Osteocyte (in vitro differentiated cells): ENCODE measurements around the gene XPC. TPM values are rescaled to one million over a fixed set of nuclear protein-coding genes. Genes with fewer than 3 reads are reported as not detected.

Experiments
- DNase-seq: peaks from one replicate; pipeline ENCODE4 v3.0.0; 2021; ENCODE audit warnings: mixed read lengths; ENCODE audit not compliant: unreplicated experiment; ENCODE audit errors: extremely low spot score
- H3K27ac Mint-ChIP-seq: one replicate; pipeline ENCODE4 v1.8.0; 2021; ENCODE audit warnings: mild to moderate bottlenecking, mixed read lengths; ENCODE audit not compliant: unreplicated experiment
- H3K27me3 Mint-ChIP-seq: one replicate; pipeline ENCODE4 v1.8.0; 2021; ENCODE audit warnings: mixed read lengths; ENCODE audit not compliant: unreplicated experiment
- H3K36me3 Mint-ChIP-seq: one replicate; pipeline ENCODE4 v1.8.0; 2021; ENCODE audit warnings: mixed read lengths; ENCODE audit not compliant: unreplicated experiment
- H3K4me1 Mint-ChIP-seq: one replicate; pipeline ENCODE4 v1.8.0; 2021; ENCODE audit warnings: mixed read lengths; ENCODE audit not compliant: unreplicated experiment
- H3K4me3 Mint-ChIP-seq: one replicate; pipeline ENCODE4 v1.8.0; 2021; ENCODE audit warnings: mild to moderate bottlenecking, moderate library complexity, mixed read lengths; ENCODE audit not compliant: unreplicated experiment
- H3K9me3 Mint-ChIP-seq: one replicate; pipeline ENCODE4 v1.8.0; 2021; ENCODE audit warnings: mixed read lengths; ENCODE audit not compliant: unreplicated experiment
- CTCF ChIP-seq: fragments of 200-600 bp; sonication (generic); IDR thresholded peaks from 2 replicates; pipeline ENCODE4 v1.5.0; 2021; ENCODE audit warnings: antibody characterized with exemption, mild to moderate bottlenecking, moderate library complexity
- total RNA-seq: library from RNA; stranded (reverse); gene quantifications from 2 replicates; pipeline ENCODE4 v1.2.1, GENCODE V29; 2021

XPC gene
- total RNA-seq, 1 donor from 2014 or later, result 39.4 TPM

- Mint-ChIP-seq H3K4me3 (no peak overlapping the region), H3K27me3 (no peaks in the 10 kb centered on the region), H3K27ac (peak overlapping the region; percentile 42), H3K4me1 (peaks cover 28% of the 10 kb centered on the region), H3K9me3 (no peaks in the 10 kb centered on the region), H3K36me3 (peaks cover 52% of the 10 kb centered on the region)
- no peak for TF ChIP-seq CTCF
- DNase-seq, result no peak
Observed at GRCh38 chr3:14170531-14171159, 7.8 kb downstream of the XPC start.

GRCh38 chr3:14169871-14170270, 8.5 kb downstream of the XPC start:
- H3K27ac Mint-ChIP-seq, result peak overlapping the region; percentile 42
- H3K27me3 Mint-ChIP-seq, result no peaks in the 10 kb centered on the region
- no peaks in the 10 kb centered on the region for H3K9me3 Mint-ChIP-seq
- H3K36me3 Mint-ChIP-seq, result peaks cover 59% of the 10 kb centered on the region
- no peak for TF ChIP-seq CTCF
- no peak for DNase-seq
- H3K4me1 Mint-ChIP-seq, result peaks cover 20% of the 10 kb centered on the region
- H3K4me3 Mint-ChIP-seq, result no peak overlapping the region

GRCh38 chr3:14169435-14169834, 9.0 kb downstream of the XPC start:
- Mint-ChIP-seq H3K9me3 (no peaks in the 10 kb centered on the region), H3K36me3 (peaks cover 64% of the 10 kb centered on the region), H3K4me3 (no peak overlapping the region), H3K27me3 (no peaks in the 10 kb centered on the region), H3K27ac (no peak overlapping the region), H3K4me1 (peaks cover 18% of the 10 kb centered on the region)
- DNase-seq, result no peak
- TF ChIP-seq CTCF, result no peak

- Mint-ChIP-seq H3K36me3 (peaks cover 83% of the 10 kb centered on the region), H3K4me3 (no peak overlapping the region), H3K27me3 (no peaks in the 10 kb centered on the region), H3K9me3 (peaks cover 8% of the 10 kb centered on the region), H3K4me1 (peaks cover 15% of the 10 kb centered on the region), H3K27ac (peak overlapping the region; percentile 76)
- DNase-seq, result no peak
- no peak for TF ChIP-seq CTCF
Observed at GRCh38 chr3:14166877-14167603, 11.4 kb downstream of the XPC start.

- peaks cover 91% of the 10 kb centered on the region for H3K36me3 Mint-ChIP-seq
- no peak for TF ChIP-seq CTCF
- no peak overlapping the region for H3K4me3 Mint-ChIP-seq
- H3K27me3 Mint-ChIP-seq, result no peaks in the 10 kb centered on the region
- DNase-seq, result no peak
- no peak overlapping the region for H3K27ac Mint-ChIP-seq
- peaks cover 21% of the 10 kb centered on the region for H3K9me3 Mint-ChIP-seq
- peaks cover 2% of the 10 kb centered on the region for H3K4me1 Mint-ChIP-seq
Observed at GRCh38 chr3:14162178-14162577, 16.2 kb downstream of the XPC start.
